ENCODE results near the gene TMEM220. TPM values are rescaled to one million over a fixed set of nuclear protein-coding genes. Genes with fewer than 3 reads are reported as not detected.

The TMEM220 gene
- under 1 TPM; 0.79 to 0.94 TPM for total RNA-seq

DNA sequence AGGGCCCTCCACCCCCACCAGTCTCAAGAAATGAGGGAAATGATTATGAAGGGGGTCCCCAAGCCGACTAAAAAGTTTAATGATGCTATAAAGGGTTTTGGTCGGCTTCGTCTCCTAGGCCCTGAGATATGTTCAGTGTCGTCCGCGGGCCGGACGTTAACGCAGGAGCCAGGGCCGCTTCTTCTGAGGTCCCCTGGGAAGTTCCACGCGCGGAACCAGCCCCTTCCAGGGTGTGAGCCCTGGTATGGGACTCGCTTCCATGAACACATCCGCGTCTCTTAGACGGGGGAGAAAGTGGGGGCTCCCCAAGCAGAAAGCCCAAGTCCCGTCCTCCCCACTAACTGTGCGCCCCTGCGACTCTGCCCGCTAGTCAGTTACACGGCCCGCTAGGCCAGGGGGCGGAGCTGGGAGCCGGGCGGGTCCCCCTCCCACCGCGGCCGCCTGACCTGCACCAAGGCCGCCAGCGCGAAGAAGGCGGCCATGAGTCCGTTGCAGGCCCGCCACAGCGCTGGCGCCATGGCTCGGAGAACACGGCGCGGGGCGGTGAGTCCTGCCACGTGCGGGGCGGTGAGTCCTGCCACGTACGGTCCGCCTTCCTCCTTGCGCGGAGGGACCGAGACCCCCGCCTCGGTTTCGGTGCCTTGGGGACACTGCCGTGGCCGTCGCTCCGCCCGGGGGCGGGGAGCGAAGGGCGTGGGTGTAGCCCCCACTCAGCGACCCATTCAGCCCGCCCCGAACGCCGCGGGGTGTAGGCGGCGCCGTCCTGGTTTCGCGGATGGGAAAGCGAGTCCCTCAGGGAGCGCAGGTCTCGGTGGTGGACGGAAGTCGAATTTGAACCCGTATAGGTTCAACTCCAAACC is at the start of gene TMEM220:
Gene TMEM220 (minus strand): TSS at position 690 of the 860 bp plus-strand sequence. CDS start 172 bp downstream, at position 518.
- Mint-ChIP-seq H3K27ac (peak within 1 kb of the TSS; percentile 38), H3K36me3 (ENCODE audit: low read depth) (no peaks in the 10 kb centered on the region), H3K4me3 (peak within 1 kb of the TSS; percentile 84), H3K27me3 (ENCODE audit: low read depth) (no peaks in the 10 kb centered on the region), H3K4me1 (ENCODE audit: low read depth) (peaks cover 19% of the 10 kb centered on the region), H3K9me3 (no peaks in the 10 kb centered on the region)
- intact Hi-C loops (cut with micrococcal nuclease), result loop anchor here (1.0 to 10.0 kb wide), 2 partner anchors 32 to 1265 kb away; partner anchors contain the start of genes ADPRM, SCO1 and ZNF18
- peak; percentile 37 for DNase-seq
- CTCF ChIA-PET, result no interaction called here

DNA sequence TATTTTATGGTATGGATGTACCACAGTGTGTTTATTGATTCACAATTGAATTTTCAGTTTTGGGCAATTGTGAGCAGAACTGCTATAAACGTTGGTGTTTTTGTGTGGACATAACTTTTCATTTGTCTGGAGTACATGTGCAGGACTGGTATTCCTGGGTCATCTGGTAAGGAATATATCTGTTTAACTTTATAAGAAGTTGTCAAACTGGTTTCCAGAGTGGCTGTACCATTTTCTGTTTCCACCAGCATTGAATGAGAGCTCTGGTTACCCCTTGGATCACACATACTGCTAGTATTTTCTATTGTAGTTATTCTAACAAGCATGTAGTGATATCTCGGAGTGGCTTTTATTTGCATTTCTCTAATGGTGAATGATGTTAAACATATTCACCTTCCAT is 49.8 kb upstream of the TMEM220 start:
- no peak overlapping the region for H3K4me3 Mint-ChIP-seq
- H3K36me3 Mint-ChIP-seq (ENCODE audit: low read depth), result no peaks in the 10 kb centered on the region
- H3K27me3 Mint-ChIP-seq (ENCODE audit: low read depth), result no peaks in the 10 kb centered on the region
- no peak for DNase-seq
- intact Hi-C loops (cut with micrococcal nuclease), result no loop called here
- peaks cover 13% of the 10 kb centered on the region for H3K9me3 Mint-ChIP-seq
- CTCF ChIA-PET, result no interaction called here
- H3K27ac Mint-ChIP-seq, result no peak overlapping the region
- H3K4me1 Mint-ChIP-seq (ENCODE audit: low read depth), result no peaks in the 10 kb centered on the region

DNA sequence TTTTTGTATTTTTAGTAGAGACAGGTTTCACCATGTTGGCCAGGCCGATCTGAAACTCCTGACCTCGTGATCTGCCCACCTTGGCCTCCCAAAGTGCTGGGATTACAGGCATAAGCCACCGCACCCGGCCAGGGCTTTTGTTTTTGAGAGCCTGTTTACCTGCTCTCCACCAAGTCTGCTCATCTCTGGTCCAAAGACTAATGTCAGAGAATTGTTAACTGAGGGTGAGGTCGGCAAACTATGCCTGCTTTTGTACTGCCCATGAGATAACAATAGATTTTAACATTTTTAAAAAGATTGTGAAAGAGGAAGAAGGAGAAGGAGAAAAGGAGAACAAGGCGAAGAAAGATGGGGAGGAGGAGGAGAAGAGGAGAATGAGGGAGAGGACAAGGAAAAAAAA is 48.1 kb upstream of the TMEM220 start:
- CTCF ChIA-PET, result no interaction called here
- no peak for DNase-seq
- Mint-ChIP-seq H3K4me3 (no peak overlapping the region), H3K4me1 (ENCODE audit: low read depth) (no peaks in the 10 kb centered on the region), H3K36me3 (ENCODE audit: low read depth) (no peaks in the 10 kb centered on the region), H3K9me3 (peaks cover 5% of the 10 kb centered on the region), H3K27ac (no peak overlapping the region), H3K27me3 (ENCODE audit: low read depth) (no peaks in the 10 kb centered on the region)
- intact Hi-C loops (cut with micrococcal nuclease), result no loop called here

DNA sequence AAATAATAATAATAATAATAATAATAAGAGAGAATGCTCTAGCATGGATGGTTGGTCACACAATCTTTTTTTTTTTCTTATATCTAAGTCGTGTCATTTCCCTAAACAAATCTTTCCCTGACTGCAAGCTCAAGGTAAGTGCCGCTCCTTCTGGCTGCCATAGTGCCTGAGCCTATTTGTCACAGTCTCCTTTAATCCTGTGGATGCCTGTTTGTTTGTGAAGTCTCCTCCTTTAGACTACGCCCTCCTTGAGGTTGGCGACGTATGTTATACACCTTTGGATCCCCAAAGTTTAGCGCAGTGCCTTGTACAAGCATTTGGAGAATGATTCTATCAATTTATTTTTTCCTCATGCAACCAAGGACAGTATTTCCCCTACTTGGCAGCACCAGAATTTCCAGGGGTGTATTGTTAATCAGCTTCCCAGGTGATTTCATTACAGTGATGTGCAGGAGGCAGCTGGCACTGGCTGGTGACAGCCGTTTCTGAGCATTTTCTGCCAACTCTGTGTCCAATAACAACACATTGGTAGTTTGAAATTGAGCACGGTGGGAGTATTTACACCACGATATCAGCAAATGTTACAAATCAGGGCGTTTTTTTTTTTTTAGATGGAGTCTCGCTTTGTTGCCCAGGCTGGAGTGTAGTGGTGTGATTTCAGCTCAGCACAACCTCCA is 47.4 kb upstream of the TMEM220 start:
- intact Hi-C loops (cut with micrococcal nuclease), result no loop called here
- H3K4me1 Mint-ChIP-seq (ENCODE audit: low read depth), result no peaks in the 10 kb centered on the region
- H3K4me3 Mint-ChIP-seq, result no peak overlapping the region
- H3K27ac Mint-ChIP-seq, result no peak overlapping the region
- peaks cover 1% of the 10 kb centered on the region for H3K9me3 Mint-ChIP-seq
- CTCF ChIA-PET, result interaction anchor here (0.6 kb wide), 1 partner anchor 48 kb away, joined by 3 read pairs; no protein-coding TSS in a partner anchor
- H3K36me3 Mint-ChIP-seq (ENCODE audit: low read depth), result no peaks in the 10 kb centered on the region
- no peaks in the 10 kb centered on the region for H3K27me3 Mint-ChIP-seq (ENCODE audit: low read depth)
- no peak for DNase-seq

DNA sequence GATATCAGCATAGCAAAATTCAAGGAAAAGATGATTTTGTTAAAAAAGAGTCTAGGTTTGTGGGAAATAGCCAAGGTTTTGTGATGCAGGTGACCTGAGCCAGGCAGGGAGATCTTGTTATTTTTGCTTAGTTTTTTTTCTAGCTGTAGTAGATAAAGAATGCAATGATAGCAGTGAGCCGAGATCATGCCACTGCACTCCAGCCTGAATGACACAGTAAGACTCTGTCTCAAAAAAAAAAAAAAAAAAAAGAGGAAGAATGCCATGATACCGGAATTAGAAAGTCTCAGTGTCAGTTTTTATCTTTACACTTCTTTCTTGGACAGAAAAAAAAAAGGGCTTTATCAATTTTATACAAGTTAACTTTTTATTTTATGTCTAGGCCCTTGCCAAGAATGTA is 46.6 kb upstream of the TMEM220 start:
- Mint-ChIP-seq H3K27me3 (ENCODE audit: low read depth) (no peaks in the 10 kb centered on the region), H3K4me1 (ENCODE audit: low read depth) (no peaks in the 10 kb centered on the region), H3K27ac (no peak overlapping the region), H3K9me3 (peaks cover 5% of the 10 kb centered on the region), H3K4me3 (no peak overlapping the region), H3K36me3 (ENCODE audit: low read depth) (no peaks in the 10 kb centered on the region)
- DNase-seq, result no peak
- intact Hi-C loops (cut with micrococcal nuclease), result no loop called here
- CTCF ChIA-PET, result no interaction called here

DNA sequence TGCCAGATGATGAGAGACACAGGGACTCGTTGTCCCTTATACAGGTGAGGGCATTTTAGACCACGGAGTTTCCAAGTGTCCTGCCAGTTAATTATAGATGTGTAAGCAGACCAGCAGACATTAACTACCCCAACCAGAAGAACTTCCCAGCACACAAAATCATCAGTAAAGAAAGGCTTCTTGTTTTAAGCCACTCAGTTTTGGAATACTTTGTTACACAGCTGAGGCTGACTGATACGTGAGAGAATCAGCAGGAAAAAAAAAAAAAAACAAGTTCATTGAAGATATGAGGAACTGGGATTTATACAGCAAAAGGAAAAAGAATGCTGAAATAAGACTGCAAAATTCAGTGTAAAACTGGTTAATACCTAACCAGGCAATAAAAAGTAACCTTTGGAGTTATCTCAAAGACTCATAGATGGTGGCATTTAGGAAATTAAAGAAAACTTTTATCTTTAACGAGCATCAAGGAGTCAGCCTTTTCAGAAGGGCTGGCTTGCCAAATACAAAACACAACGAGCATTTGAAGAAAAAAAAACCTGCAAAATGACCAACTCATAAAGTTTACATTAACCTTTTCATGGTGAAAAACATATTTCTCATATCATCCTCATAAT is 46.0 kb upstream of the TMEM220 start:
- H3K4me1 Mint-ChIP-seq (ENCODE audit: low read depth), result no peaks in the 10 kb centered on the region
- CTCF ChIA-PET, result no interaction called here
- no peaks in the 10 kb centered on the region for H3K36me3 Mint-ChIP-seq (ENCODE audit: low read depth)
- DNase-seq, result no peak
- intact Hi-C loops (cut with micrococcal nuclease), result no loop called here
- H3K27me3 Mint-ChIP-seq (ENCODE audit: low read depth), result no peaks in the 10 kb centered on the region
- H3K27ac Mint-ChIP-seq, result no peak overlapping the region
- no peak overlapping the region for H3K4me3 Mint-ChIP-seq
- peaks cover 5% of the 10 kb centered on the region for H3K9me3 Mint-ChIP-seq

DNA sequence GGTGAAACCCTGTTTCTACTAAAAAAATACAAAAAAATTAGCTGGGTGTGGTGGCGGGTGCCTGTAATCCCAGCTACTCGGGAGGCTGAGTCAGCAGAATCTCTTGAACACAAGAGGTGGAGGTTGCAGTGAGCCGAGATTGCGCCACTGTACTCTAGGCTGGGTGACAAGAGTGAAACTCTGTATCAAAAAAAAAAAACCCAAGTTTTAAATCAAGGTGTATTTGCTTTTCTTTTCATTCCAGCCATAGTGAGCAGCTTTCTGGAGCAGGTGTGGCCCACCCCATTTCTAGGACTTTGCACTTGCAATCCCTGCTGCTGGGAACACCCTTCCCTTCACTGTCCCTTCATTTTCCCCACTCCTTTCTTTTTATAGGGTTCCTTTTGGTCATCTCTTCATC is 45.2 kb upstream of the TMEM220 start:
- no peak overlapping the region for H3K27ac Mint-ChIP-seq
- no peaks in the 10 kb centered on the region for H3K4me1 Mint-ChIP-seq (ENCODE audit: low read depth)
- intact Hi-C loops (cut with micrococcal nuclease), result no loop called here
- H3K36me3 Mint-ChIP-seq (ENCODE audit: low read depth), result no peaks in the 10 kb centered on the region
- H3K9me3 Mint-ChIP-seq, result peaks cover 5% of the 10 kb centered on the region
- CTCF ChIA-PET, result no interaction called here
- no peaks in the 10 kb centered on the region for H3K27me3 Mint-ChIP-seq (ENCODE audit: low read depth)
- no peak for DNase-seq
- no peak overlapping the region for H3K4me3 Mint-ChIP-seq

DNA sequence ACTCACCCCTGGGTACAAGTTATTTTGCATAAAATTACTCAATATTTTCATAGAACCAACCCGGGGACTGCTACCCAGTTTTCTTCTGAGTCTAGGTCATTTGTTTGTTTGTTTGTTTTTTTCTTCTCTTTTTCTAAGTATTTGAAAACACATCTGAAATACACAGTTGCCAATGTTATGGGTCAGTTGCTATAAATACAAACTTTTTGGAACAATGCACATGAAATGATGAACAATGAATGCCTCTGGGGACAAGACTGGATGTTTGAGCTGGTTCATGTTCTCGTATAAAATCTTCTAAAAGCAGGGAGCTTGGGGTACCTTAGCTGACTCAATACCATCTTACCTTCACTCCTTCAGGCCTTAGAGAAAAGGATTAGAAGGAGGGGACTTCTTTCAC is 43.6 kb upstream of the TMEM220 start:
- DNase-seq, result no peak
- Mint-ChIP-seq H3K36me3 (ENCODE audit: low read depth) (no peaks in the 10 kb centered on the region), H3K27ac (no peak overlapping the region), H3K9me3 (peaks cover 5% of the 10 kb centered on the region), H3K4me1 (ENCODE audit: low read depth) (no peaks in the 10 kb centered on the region), H3K4me3 (no peak overlapping the region), H3K27me3 (ENCODE audit: low read depth) (no peaks in the 10 kb centered on the region)
- CTCF ChIA-PET, result interaction anchor here (0.6 to 2.0 kb wide), 9 partner anchors 11 to 911 kb away, joined by 3 to 21 read pairs (median 3); no protein-coding TSS in a partner anchor
- intact Hi-C loops (cut with micrococcal nuclease), result no loop called here

DNA sequence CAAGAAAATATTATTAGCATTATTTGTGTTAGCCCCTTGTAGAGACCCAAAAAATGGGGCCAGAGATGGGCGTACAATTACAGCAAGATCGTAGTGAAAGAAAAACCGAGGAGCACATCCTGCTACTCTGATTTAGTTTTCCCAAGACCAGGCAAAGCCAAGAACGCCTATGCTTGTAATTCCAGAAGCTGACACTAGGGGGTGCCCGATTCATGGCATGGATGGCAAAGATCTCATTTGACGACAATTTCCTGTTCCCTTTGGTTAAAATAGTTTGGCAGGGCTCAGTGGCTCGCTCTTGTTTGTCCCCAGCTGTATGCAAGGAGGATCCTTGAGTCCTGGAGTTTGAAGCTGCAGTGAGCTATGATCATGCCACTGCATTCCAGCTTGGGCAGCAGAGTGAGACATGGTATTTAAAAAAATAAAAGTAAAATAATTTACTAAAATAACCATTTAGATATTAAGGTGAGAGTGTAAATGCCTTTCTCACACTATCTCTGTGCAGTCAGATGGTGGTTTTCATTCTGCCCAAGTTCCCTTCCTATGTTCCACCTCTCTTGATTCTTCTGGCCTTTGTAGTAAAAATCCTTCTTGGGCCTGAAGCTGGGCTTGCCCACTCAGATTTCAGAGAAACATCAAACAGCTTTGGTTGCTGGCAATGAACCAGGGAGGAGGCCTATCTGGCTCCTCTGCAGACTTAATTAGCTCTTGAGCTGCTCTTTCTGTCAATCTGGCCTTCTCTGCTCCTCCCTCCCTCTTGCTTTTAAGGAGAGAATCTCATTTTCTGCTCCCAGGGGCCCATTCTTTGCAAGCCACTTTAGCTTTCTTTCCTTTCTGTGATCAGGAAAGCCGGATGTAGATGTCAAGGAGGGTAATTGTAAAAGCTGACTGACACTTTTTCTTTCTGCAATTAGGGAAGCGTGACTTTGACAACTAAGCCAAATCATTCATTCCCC is 42.9 kb upstream of the TMEM220 start:
- H3K4me1 Mint-ChIP-seq (ENCODE audit: low read depth), result no peaks in the 10 kb centered on the region
- peaks cover 5% of the 10 kb centered on the region for H3K9me3 Mint-ChIP-seq
- no peaks in the 10 kb centered on the region for H3K27me3 Mint-ChIP-seq (ENCODE audit: low read depth)
- H3K4me3 Mint-ChIP-seq, result no peak overlapping the region
- DNase-seq, result peak; percentile 68
- H3K27ac Mint-ChIP-seq, result no peak overlapping the region
- CTCF ChIA-PET, result interaction anchor here (0.7 to 2.0 kb wide), 9 partner anchors 10 to 728 kb away, joined by 3 to 21 read pairs (median 3); no protein-coding TSS in a partner anchor
- no peaks in the 10 kb centered on the region for H3K36me3 Mint-ChIP-seq (ENCODE audit: low read depth)
- intact Hi-C loops (cut with micrococcal nuclease), result loop anchor here (1.0 kb wide), 1 partner anchor 73 kb away; no protein-coding TSS in a partner anchor

DNA sequence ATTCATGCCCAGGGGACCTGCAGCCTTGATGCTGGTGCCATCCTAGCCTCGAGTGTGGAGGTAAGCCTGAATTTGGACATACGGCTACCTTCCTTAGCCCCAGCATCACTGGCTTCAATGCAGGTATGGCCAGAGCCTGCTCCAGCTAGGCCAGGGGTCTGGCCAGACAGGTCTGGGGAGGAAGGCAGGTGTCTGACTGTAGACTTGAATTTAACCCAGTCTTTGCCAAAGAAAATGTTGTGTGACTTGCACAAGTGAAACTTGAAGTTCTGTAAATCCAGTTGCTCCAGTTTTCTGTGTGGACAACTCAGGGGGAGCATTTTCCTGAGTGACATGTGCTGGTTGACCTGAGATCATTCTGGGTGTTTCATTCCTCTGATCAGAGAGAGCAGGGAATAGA is 41.3 kb upstream of the TMEM220 start:
- no peaks in the 10 kb centered on the region for H3K4me1 Mint-ChIP-seq (ENCODE audit: low read depth)
- no peak overlapping the region for H3K4me3 Mint-ChIP-seq
- no peak overlapping the region for H3K27ac Mint-ChIP-seq
- no peaks in the 10 kb centered on the region for H3K27me3 Mint-ChIP-seq (ENCODE audit: low read depth)
- intact Hi-C loops (cut with micrococcal nuclease), result no loop called here
- CTCF ChIA-PET, result interaction anchor here (1.5 to 2.0 kb wide), 2 partner anchors 16 to 73 kb away, joined by 3 to 5 read pairs; no protein-coding TSS in a partner anchor
- no peak for DNase-seq
- peaks cover 3% of the 10 kb centered on the region for H3K36me3 Mint-ChIP-seq (ENCODE audit: low read depth)
- peaks cover 13% of the 10 kb centered on the region for H3K9me3 Mint-ChIP-seq

DNA sequence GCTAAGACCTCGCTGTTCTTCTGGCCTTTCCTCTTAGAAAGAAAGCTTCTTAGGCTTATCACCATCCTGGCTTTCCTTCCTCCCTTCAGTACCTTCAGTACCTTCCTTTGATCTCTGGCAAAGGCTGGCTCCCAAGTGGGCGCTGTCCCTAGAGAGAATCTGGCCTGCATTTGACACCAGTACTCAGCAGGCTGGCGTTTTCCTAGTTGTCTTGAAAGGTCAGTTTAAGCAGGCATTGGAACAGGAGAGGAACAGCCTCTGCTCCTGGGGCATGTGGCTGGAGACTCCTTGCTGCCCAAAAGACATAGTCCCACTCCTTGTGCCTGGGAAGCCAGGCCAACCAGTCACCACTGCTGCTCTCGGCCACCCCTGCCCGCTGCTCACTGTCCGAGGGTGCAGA is 40.0 kb upstream of the TMEM220 start:
- Mint-ChIP-seq H3K27ac (no peak overlapping the region), H3K9me3 (peaks cover 14% of the 10 kb centered on the region), H3K27me3 (ENCODE audit: low read depth) (no peaks in the 10 kb centered on the region), H3K4me1 (ENCODE audit: low read depth) (no peaks in the 10 kb centered on the region), H3K36me3 (ENCODE audit: low read depth) (peaks cover 4% of the 10 kb centered on the region), H3K4me3 (no peak overlapping the region)
- DNase-seq, result no peak
- CTCF ChIA-PET, result no interaction called here
- intact Hi-C loops (cut with micrococcal nuclease), result no loop called here

All from activated naive CD4-positive, alpha-beta T cell treated with anti-CD3 and anti-CD28 coated beads for 36 hours (primary cell).